ENCODE results near the gene FAM193A.

GRCh38 chr4:2516635-2517034, 19.8 kb upstream of the FAM193A start:
- TF ChIP-seq CTCF (IDR thresholded peaks at IDR 0.05; ENCODE audit: insufficient read depth, low read length, poor library complexity, severe bottlenecking) = no peak
- TF ChIP-seq EZH2phosphoT487 (conservative IDR thresholded peaks at IDR 0.05; ENCODE audit: low read length) = no peak

Data from SU-DHL-6 (cell line).